GM23338 (cell line): ENCODE results near the gene NELFCD. TPM values are rescaled to one million over a fixed set of nuclear protein-coding genes. Genes with fewer than 3 reads are reported as not detected.

ENCODE experiments used
- ATAC-seq: fragments of 200-7000 bp; cut with Tn5 transposase; 3 replicates; pipeline ENCODE4 v1.9.1; 2020
- DNase-seq: peaks from one replicate; pipeline ENCODE4 v3.0.0-alpha.2; 2015; ENCODE audit warnings: low spot score
- H2AFZ ChIP-seq: fragments of 200-600 bp; sonication (generic); 2 replicates; pipeline ENCODE4 v1.8.0; 2016; ENCODE audit warnings: antibody characterized with exemption, mild to moderate bottlenecking, moderate library complexity
- H3F3A ChIP-seq: fragments of 200-600 bp; sonication (generic); replicated peaks from 2 replicates; pipeline ENCODE4 v1.8.0; 2017; ENCODE audit warnings: antibody characterized with exemption, mixed run types, low read depth
- H3K27ac ChIP-seq: fragments of 200-600 bp; sonication (generic); 2 replicates; pipeline ENCODE4 v1.6.1; 2016; ENCODE audit warnings: low read depth
- H3K27me3 ChIP-seq: fragments of 200-600 bp; sonication (generic); 2 replicates; pipeline ENCODE4 v1.8.0; 2016; ENCODE audit warnings: mild to moderate bottlenecking, mixed run types, moderate library complexity; ENCODE audit not compliant: insufficient read depth
- H3K36me3 ChIP-seq: fragments of 200-600 bp; sonication (generic); 2 replicates; pipeline ENCODE4 v1.8.0; 2016; ENCODE audit warnings: mild to moderate bottlenecking; ENCODE audit not compliant: insufficient read depth
- H3K4me1 ChIP-seq: fragments of 200-600 bp; sonication (generic); 2 replicates; pipeline ENCODE4 v1.8.0; 2016; ENCODE audit warnings: mild to moderate bottlenecking, moderate library complexity; ENCODE audit not compliant: insufficient read depth
- H3K4me2 ChIP-seq: fragments of 200-600 bp; sonication (generic); 2 replicates; pipeline ENCODE4 v1.7.1; 2017; ENCODE audit warnings: mixed run types
- H3K4me3 ChIP-seq: fragments of 200-600 bp; sonication (generic); 2 replicates; pipeline ENCODE4 v1.6.1; 2016; ENCODE audit warnings: mixed run types
- H3K79me2 ChIP-seq: fragments of 200-600 bp; sonication (generic); replicated peaks from 2 replicates; pipeline ENCODE4 v1.8.0; 2017; ENCODE audit warnings: mild to moderate bottlenecking; ENCODE audit not compliant: insufficient read depth
- H3K9me2 ChIP-seq: fragments of 200-600 bp; sonication (generic); 2 replicates; pipeline ENCODE4 v1.8.0; 2017; ENCODE audit not compliant: insufficient read depth
- H4K20me1 ChIP-seq: fragments of 200-600 bp; sonication (generic); replicated peaks from 2 replicates; pipeline ENCODE4 v1.8.0; 2017; ENCODE audit warnings: mild to moderate bottlenecking; ENCODE audit not compliant: insufficient read depth
- H3K27ac Mint-ChIP-seq: 2 replicates; pipeline ENCODE4 v1.8.0; 2020; ENCODE audit warnings: inconsistent platforms, mild to moderate bottlenecking, moderate library complexity, mixed read lengths
- H3K27me3 Mint-ChIP-seq: 3 replicates; pipeline ENCODE4 v1.8.0; 2022; ENCODE audit warnings: low read depth, mild to moderate bottlenecking, moderate library complexity, mixed read lengths, inconsistent platforms; ENCODE audit not compliant: insufficient read depth, poor library complexity
- H3K36me3 Mint-ChIP-seq: 3 replicates; pipeline ENCODE4 v1.8.0; 2021; ENCODE audit warnings: low read depth, mild to moderate bottlenecking, inconsistent platforms, moderate library complexity, mixed read lengths
- H3K4me1 Mint-ChIP-seq: 3 replicates; pipeline ENCODE4 v1.8.0; 2020; ENCODE audit warnings: mild to moderate bottlenecking, inconsistent platforms, mixed read lengths
- H3K4me3 Mint-ChIP-seq: 3 replicates; pipeline ENCODE4 v1.8.0; 2021; ENCODE audit warnings: moderate library complexity, mild to moderate bottlenecking, inconsistent platforms, mixed read lengths
- H3K9me3 Mint-ChIP-seq: 3 replicates; pipeline ENCODE4 v1.8.0; 2020; ENCODE audit warnings: moderate library complexity, mild to moderate bottlenecking, inconsistent platforms, mixed read lengths
- CREB1 ChIP-seq: fragments of 250-450 bp; sonication (Bioruptor Pico); IDR thresholded peaks from 2 replicates; pipeline ENCODE4 v1.5.0; 2020; ENCODE audit warnings: low read depth, mild to moderate bottlenecking, moderate library complexity
- CTCF ChIP-seq, 2 experiments: fragments of 200-600 bp in 1 of 2; sonication (generic) in 1 of 2; conservative IDR thresholded peaks; 2 replicates each; pipeline versions ENCODE4 v1.5.1 to v1.6.1; 2016 to 2017; ENCODE audit warnings: antibody characterized with exemption in 2 of 2, low read depth in 2 of 2, mild to moderate bottlenecking in 2 of 2, moderate library complexity in 1 of 2
- ETS1 ChIP-seq: IDR thresholded peaks from 2 replicates; pipeline ENCODE4 v1.6.1; 2016; ENCODE audit warnings: antibody characterized with exemption
- EZH2 ChIP-seq: fragments of 200-600 bp; sonication (generic); IDR thresholded peaks from one replicate; pipeline ENCODE4 v1.8.0; 2017; ENCODE audit warnings: antibody characterized with exemption, mild to moderate bottlenecking, low read depth; ENCODE audit not compliant: unreplicated experiment
- EZH2phosphoT487 ChIP-seq: fragments of 200-600 bp; sonication (generic); IDR thresholded peaks from one replicate; pipeline ENCODE4 v1.8.1; 2018; ENCODE audit warnings: antibody characterized with exemption; ENCODE audit not compliant: unreplicated experiment
- JUNB ChIP-seq: IDR thresholded peaks from one replicate; pipeline ENCODE4 v1.6.1; 2016; ENCODE audit warnings: antibody characterized with exemption; ENCODE audit not compliant: unreplicated experiment
- NANOG ChIP-seq: IDR thresholded peaks from 2 replicates; pipeline ENCODE4 v1.6.1; 2016; ENCODE audit warnings: antibody characterized with exemption, borderline replicate concordance
- POLR2AphosphoS5 ChIP-seq: IDR thresholded peaks from 2 replicates; pipeline ENCODE4 v1.6.1; 2016; ENCODE audit warnings: antibody characterized with exemption, low read depth
- REST ChIP-seq: IDR thresholded peaks from one replicate; pipeline ENCODE4 v1.6.1; 2018; ENCODE audit warnings: antibody characterized with exemption; ENCODE audit not compliant: unreplicated experiment
- STAT1 ChIP-seq: IDR thresholded peaks from one replicate; pipeline ENCODE4 v1.6.1; 2016; ENCODE audit warnings: antibody characterized with exemption; ENCODE audit not compliant: unreplicated experiment
- ZNF114 ChIP-seq: fragments of 250-450 bp; sonication (Bioruptor Pico); IDR thresholded peaks from 2 replicates; pipeline ENCODE4 v1.5.0; 2020; ENCODE audit warnings: mild to moderate bottlenecking, moderate library complexity
- ZNF331 ChIP-seq: fragments of 250-450 bp; sonication (Bioruptor Pico); IDR thresholded peaks from 2 replicates; pipeline ENCODE4 v1.5.0; 2020; ENCODE audit warnings: low read depth, mild to moderate bottlenecking, moderate library complexity
- ZNF462 ChIP-seq: fragments of 250-450 bp; sonication (Bioruptor Pico); IDR thresholded peaks from 2 replicates; pipeline ENCODE4 v1.5.0; 2020; ENCODE audit warnings: mild to moderate bottlenecking, moderate library complexity
- polyA plus RNA-seq: library from polyadenylated mRNA; unstranded; fragments of >200 nt; fragmentation: Nextera tagmentation; extraction: Ambion mirVana; gene quantifications from 2 replicates; pipeline ENCODE4 v1.2.1, GENCODE V29; 2016
- total RNA-seq: library from RNA; depleted of rRNA; stranded (reverse); fragments of >200 nt; shearing (Covaris generic); gene quantifications from 2 replicates; pipeline ENCODE4 v1.2.3, GENCODE V29; 2014

The NELFCD gene
- total and polyA plus RNA-seq, 2 experiments from 2014 or later: 52.9 to 75.8 TPM

GRCh38 chr20:59023616-59024015 is 42.6 kb downstream of the NELFCD start:
- no peak for DNase-seq
- no peaks in the 10 kb centered on the region for H3K9me2 ChIP-seq
- no peak overlapping the region for H3K27ac Mint-ChIP-seq
- peaks cover 21% of the 10 kb centered on the region for H3K79me2 ChIP-seq
- no peak overlapping the region for H3K4me3 ChIP-seq
- peaks cover 13% of the 10 kb centered on the region for H3K4me1 ChIP-seq
- H3K4me2 ChIP-seq: no peak overlapping the region
- peaks cover 52% of the 10 kb centered on the region for H3K36me3 Mint-ChIP-seq
- no peaks in the 10 kb centered on the region for H3K27me3 ChIP-seq
- no peaks in the 10 kb centered on the region for H3K9me3 Mint-ChIP-seq
- no peak overlapping the region for H2AFZ ChIP-seq
- TF ChIP-seq REST (no peak), ZNF331 (CRISPR knock-in tag) (no peak), ZNF114 (CRISPR knock-in tag) (no peak), ZNF462 (CRISPR knock-in tag) (no peak), CTCF (conservative IDR thresholded peaks at IDR 0.05; ENCODE audit: low read depth in 2 of 2) (no peak), CREB1 (no peak), ETS1 (no peak), NANOG (no peak), STAT1 (no peak), POLR2AphosphoS5 (no peak), EZH2 (no peak), EZH2phosphoT487 (no peak), JUNB (no peak)
- H3K27me3 Mint-ChIP-seq: peaks cover 18% of the 10 kb centered on the region
- peaks cover 17% of the 10 kb centered on the region for H4K20me1 ChIP-seq
- H3K36me3 ChIP-seq: peaks cover 23% of the 10 kb centered on the region; the same call in 1 of the 2 replicates
- H3K4me1 Mint-ChIP-seq: peaks cover 28% of the 10 kb centered on the region
- no peak overlapping the region for H3K4me3 Mint-ChIP-seq
- ATAC-seq: no peak
- 0 out of 2 replicates have a peak, but pooled peaks cover 2% of the 10 kb centered on the region for H3F3A ChIP-seq
- no peak overlapping the region for H3K27ac ChIP-seq
